Activated CD8-positive, alpha-beta memory T cell treated with anti-CD3 and anti-CD28 coated beads for 1 hour (primary cell): Measurements from ENCODE around the gene HOXA5.

ENCODE experiments used
- DNase-seq, 2 donors: peaks; one replicate each; pipeline ENCODE4 v3.0.0-alpha.2; 2020; ENCODE audit warnings: low read depth in 1 of 2; ENCODE audit errors: extremely low read depth in 1 of 2

Gene HOXA5

GRCh38 chr7:27137640-27138315 is 5.7 kb downstream of the HOXA5 start:
- no peak for DNase-seq

- no peak for DNase-seq
Measured at GRCh38 chr7:27134392-27134791, 9.1 kb downstream of the HOXA5 start.

- no peak for DNase-seq
Measured at GRCh38 chr7:27133409-27134231, 9.9 kb downstream of the HOXA5 start.

- DNase-seq = no peak
Measured at GRCh38 chr7:27132978-27133377, 10.5 kb downstream of the HOXA5 start.

GRCh38 chr7:27132214-27132613 is 11.3 kb downstream of the HOXA5 start:
- no peak for DNase-seq

- DNase-seq = no peak
Measured at GRCh38 chr7:27131390-27131819, 12.1 kb downstream of the HOXA5 start.

- peak; percentile 42 to 50 for DNase-seq
Measured at GRCh38 chr7:27130540-27131389, 12.7 kb downstream of the HOXA5 start, which contains the start of gene HOXA4. TSS of gene HOXA4 (minus strand) at chr7:27130757. CDS start at chr7:27130733, 24 bp downstream.

- no peak for DNase-seq
Measured at GRCh38 chr7:27129729-27130539, 13.5 kb downstream of the HOXA5 start.

GRCh38 chr7:27128776-27129728 is 14.4 kb downstream of the HOXA5 start:
- no peak for DNase-seq

GRCh38 chr7:27128034-27128433 is 15.4 kb downstream of the HOXA5 start:
- no peak for DNase-seq

- DNase-seq = no peak
Measured at GRCh38 chr7:27126596-27127327, 16.7 kb downstream of the HOXA5 start.

- DNase-seq = no peak
Measured at GRCh38 chr7:27125986-27126394, 17.5 kb downstream of the HOXA5 start.

- no peak for DNase-seq
Measured at GRCh38 chr7:27124902-27125689, 18.4 kb downstream of the HOXA5 start.

- DNase-seq = no peak
Measured at GRCh38 chr7:27124096-27124901, 19.2 kb downstream of the HOXA5 start.

GRCh38 chr7:27123477-27124053 is 19.9 kb downstream of the HOXA5 start:
- no peak for DNase-seq

- DNase-seq = no peak
Measured at GRCh38 chr7:27123007-27123476, 20.4 kb downstream of the HOXA5 start.
